GM12873 (cell line): Measurements from ENCODE around the gene TMEM43.

Experiments
- TF ChIP-seq, protein P1 (sequence below): IDR thresholded peaks from 2 replicates; pipeline ENCODE4 v1.5.1; 2012; ENCODE audit warnings: low read depth, mild to moderate bottlenecking, moderate library complexity, low read length, control low read depth; ENCODE audit not compliant: insufficient read depth; ENCODE audit errors: missing control alignments

Gene TMEM43, protein sequence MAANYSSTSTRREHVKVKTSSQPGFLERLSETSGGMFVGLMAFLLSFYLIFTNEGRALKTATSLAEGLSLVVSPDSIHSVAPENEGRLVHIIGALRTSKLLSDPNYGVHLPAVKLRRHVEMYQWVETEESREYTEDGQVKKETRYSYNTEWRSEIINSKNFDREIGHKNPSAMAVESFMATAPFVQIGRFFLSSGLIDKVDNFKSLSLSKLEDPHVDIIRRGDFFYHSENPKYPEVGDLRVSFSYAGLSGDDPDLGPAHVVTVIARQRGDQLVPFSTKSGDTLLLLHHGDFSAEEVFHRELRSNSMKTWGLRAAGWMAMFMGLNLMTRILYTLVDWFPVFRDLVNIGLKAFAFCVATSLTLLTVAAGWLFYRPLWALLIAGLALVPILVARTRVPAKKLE

DNA sequence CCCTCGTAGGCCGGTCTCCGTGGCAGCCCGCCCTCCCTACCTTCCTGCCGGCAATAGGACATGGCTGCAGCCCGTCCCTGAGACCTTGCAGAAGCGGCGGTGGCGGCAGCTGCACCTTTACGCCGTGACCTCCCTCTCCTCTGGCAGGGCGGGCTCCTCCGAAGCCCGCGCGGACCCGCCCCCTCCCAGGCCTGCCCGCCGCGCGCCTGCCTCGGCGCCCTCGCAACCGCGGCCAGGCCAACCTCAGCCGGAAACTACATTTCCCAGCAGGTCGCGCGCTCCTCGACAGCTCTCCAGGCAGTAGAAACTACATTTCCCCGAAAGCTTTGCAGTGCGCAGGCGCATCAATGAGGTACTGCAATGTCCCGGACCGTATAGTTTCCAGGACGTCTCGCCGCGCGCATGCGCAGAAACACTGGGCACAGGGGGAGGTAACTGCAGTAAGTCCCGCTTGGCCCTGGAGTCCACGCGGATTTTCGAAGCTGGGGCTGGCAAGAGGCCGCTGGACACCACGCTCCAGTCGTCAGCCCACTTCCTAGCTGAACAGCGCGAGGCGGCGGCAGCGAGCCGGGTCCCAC, at the start of gene TMEM43, which contains the start of gene CHCHD4:
Gene TMEM43 (plus strand): TSS at position 438 of the 578 bp plus-strand sequence. CDS start 142 bp downstream, outside the sequence.
Gene CHCHD4 (minus strand): TSS at position 256 of the 578 bp plus-strand sequence. CDS start 194 bp downstream, at position 62.
- TF ChIP-seq, protein P1, sequence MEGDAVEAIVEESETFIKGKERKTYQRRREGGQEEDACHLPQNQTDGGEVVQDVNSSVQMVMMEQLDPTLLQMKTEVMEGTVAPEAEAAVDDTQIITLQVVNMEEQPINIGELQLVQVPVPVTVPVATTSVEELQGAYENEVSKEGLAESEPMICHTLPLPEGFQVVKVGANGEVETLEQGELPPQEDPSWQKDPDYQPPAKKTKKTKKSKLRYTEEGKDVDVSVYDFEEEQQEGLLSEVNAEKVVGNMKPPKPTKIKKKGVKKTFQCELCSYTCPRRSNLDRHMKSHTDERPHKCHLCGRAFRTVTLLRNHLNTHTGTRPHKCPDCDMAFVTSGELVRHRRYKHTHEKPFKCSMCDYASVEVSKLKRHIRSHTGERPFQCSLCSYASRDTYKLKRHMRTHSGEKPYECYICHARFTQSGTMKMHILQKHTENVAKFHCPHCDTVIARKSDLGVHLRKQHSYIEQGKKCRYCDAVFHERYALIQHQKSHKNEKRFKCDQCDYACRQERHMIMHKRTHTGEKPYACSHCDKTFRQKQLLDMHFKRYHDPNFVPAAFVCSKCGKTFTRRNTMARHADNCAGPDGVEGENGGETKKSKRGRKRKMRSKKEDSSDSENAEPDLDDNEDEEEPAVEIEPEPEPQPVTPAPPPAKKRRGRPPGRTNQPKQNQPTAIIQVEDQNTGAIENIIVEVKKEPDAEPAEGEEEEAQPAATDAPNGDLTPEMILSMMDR, result no peak

DNA sequence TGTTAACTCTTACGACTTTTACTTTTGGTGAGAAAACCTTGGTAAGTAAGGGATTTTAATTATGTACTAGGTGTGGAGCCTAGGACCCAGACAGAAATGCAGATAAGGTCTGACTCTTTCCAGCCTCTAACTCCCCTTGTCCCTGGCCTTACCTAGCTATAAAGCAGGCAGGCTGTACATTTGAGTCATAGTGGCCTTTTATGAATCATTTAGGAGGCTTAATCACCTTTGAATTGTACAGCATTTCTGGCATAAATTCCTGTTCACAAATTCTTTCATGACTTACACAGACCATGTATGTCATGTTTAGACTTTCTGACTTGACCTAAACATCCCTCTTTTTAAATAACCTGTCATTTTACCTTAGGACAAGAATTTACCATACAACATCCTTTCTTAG, 47.5 kb upstream of the TMEM43 start:
- TF ChIP-seq, protein P1, result no peak

DNA sequence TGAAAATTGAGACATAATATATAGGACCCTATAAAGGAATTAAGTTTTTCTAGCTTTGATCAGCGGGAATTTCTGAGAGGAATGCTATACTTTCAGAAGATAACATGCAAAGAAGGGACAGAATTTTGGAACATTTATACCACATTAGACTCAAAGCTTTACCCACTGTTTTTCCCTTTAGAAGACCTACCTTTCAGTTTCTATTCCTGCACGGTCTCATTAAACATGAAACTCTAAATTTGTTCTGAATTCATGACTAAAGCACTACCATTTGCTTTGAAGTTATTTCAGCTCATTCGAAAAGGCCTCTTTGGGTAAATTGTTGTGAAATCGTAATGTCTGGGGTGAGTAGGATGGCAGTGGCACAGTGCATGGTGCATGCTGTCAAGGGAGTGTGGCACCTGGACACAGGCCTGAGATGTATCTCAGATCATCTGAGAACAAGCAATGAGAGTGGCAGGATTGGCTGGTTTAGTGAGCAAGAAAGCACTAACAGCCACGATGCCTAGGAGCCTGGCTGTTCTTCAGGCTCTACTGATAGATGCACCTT, 42.7 kb upstream of the TMEM43 start:
- TF ChIP-seq, protein P1, result no peak

DNA sequence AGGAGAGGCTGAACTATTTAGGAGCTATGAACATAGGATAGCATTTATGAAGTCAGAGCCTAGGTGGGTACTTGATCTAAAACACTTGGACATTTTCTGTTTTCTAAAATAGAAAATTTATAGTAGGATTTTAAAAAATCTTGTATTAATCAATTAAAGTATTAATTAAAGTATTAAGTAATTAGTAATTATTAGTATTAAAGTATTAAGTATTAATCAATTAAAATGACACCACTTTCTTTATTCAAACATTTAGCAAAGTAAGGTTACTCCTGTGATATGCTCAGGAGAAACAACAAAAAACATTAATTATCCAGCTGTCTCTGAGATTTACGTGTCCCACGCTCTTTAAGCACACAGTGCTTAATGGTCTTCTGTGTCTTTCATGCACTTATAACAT, 32.4 kb upstream of the TMEM43 start:
- TF ChIP-seq, protein P1, result no peak

DNA sequence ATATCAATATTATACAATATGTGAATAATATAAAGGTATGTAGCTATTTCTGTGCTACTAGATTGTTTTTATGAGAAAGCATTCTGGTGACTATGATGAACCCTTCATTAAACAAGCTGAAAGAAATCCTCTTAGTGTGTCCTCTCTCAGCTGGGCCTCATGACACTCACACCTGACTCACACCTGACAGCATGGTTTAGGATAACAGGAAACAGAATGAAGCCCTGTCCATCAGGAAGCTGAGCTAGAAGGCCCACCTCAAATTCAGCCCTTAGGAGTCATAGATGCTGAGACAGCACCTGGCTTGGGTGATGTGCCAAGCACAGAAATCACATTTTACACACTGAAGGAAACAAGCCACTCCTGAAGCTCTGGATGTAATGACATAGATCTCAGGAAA, 31.0 kb upstream of the TMEM43 start:
- TF ChIP-seq, protein P1, result no peak

DNA sequence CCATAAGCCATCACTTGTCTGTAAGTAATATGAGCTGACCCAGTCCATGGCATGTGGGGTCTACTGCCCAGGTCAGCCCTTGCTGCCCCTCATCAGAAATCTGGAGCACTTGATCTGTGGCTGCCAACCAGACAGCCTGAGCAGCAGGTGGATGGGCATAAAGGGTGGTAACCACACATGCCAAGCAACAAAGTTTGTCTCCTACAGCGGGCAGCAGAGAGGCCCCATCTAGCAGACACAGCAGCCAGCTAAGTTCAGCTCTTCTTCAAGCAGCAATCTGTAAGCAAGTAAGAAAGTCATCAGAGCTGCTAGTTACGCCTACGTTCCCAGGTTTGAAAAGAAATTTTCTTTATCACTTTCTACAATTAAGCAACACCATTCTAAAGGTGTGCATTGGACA, 28.1 kb upstream of the TMEM43 start:
- TF ChIP-seq, protein P1, result no peak
